SU-DHL-6 (cell line): ENCODE measurements around the gene MUTYH.

Experiments used
- CTCF ChIP-seq: fragments of 200-600 bp; sonication (generic); IDR thresholded peaks from one replicate; pipeline ENCODE4 v1.5.1; 2017; ENCODE audit warnings: antibody characterized with exemption, mild to moderate bottlenecking, low read length, moderate library complexity; ENCODE audit not compliant: insufficient read depth, poor library complexity, severe bottlenecking
- EZH2phosphoT487 ChIP-seq: fragments of 200-600 bp; sonication (generic), shearing (Covaris generic); conservative IDR thresholded peaks from 2 replicates; pipeline ENCODE4 v1.6.1; 2018; ENCODE audit warnings: mild to moderate bottlenecking, antibody characterized with exemption, low read length, moderate library complexity, mixed read lengths

- TF ChIP-seq CTCF (no peak), EZH2phosphoT487 (no peak)
Observed at GRCh38 chr1:45356186-45356585, 15.9 kb upstream of the MUTYH start.
